Nephron progenitor cell (in vitro differentiated cells): ENCODE results near the gene MYO5A.

ENCODE experiments used
- DNase-seq: peaks from one replicate; pipeline ENCODE4 v3.0.0; 2021
- H3K27ac Mint-ChIP-seq: 2 replicates; pipeline ENCODE4 v1.8.0; 2021; ENCODE audit warnings: mild to moderate bottlenecking, moderate library complexity, mixed read lengths
- H3K27me3 Mint-ChIP-seq: 2 replicates; pipeline ENCODE4 v1.8.0; 2021; ENCODE audit warnings: mild to moderate bottlenecking, low read depth, mixed read lengths; ENCODE audit not compliant: poor library complexity
- H3K36me3 Mint-ChIP-seq: 2 replicates; pipeline ENCODE4 v1.8.0; 2021; ENCODE audit warnings: low read depth, mixed read lengths
- H3K4me1 Mint-ChIP-seq: 2 replicates; pipeline ENCODE4 v1.8.0; 2021; ENCODE audit warnings: mixed read lengths
- H3K4me3 Mint-ChIP-seq: 2 replicates; pipeline ENCODE4 v1.8.0; 2021; ENCODE audit warnings: mild to moderate bottlenecking, moderate library complexity, mixed read lengths
- H3K9me3 Mint-ChIP-seq: 2 replicates; pipeline ENCODE4 v1.8.0; 2021; ENCODE audit warnings: mild to moderate bottlenecking, moderate library complexity, mixed read lengths
- TF ChIP-seq, protein P1 (sequence below): fragments of 200-600 bp; sonication (generic); IDR thresholded peaks from 2 replicates; pipeline ENCODE4 v1.5.0; 2021; ENCODE audit warnings: antibody characterized with exemption

MYO5A gene

DNA sequence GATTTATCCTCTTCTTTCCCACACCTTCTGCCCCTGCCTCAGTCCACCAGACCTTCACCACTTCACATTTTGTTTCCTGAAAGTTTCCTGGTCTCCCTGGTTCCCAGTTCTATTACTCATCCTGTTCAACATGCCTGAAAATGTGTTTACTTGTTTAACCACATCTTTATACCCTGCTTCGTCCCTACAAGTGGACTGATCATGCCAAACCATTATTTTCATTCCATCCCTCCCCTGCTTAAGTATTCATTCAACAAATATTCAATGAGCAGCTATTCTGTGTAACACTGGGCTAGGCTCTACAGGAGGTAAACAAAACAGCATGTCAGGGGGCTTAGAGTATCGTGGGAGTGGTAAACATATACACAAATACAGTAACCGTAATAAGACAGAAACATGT, 5.5 kb downstream of the MYO5A start:
- Mint-ChIP-seq H3K27ac (no peak overlapping the region), H3K4me3 (no peak overlapping the region), H3K9me3 (no peaks in the 10 kb centered on the region), H3K4me1 (no peaks in the 10 kb centered on the region), H3K27me3 (peaks cover 46% of the 10 kb centered on the region), H3K36me3 (no peaks in the 10 kb centered on the region)
- TF ChIP-seq, protein P1, sequence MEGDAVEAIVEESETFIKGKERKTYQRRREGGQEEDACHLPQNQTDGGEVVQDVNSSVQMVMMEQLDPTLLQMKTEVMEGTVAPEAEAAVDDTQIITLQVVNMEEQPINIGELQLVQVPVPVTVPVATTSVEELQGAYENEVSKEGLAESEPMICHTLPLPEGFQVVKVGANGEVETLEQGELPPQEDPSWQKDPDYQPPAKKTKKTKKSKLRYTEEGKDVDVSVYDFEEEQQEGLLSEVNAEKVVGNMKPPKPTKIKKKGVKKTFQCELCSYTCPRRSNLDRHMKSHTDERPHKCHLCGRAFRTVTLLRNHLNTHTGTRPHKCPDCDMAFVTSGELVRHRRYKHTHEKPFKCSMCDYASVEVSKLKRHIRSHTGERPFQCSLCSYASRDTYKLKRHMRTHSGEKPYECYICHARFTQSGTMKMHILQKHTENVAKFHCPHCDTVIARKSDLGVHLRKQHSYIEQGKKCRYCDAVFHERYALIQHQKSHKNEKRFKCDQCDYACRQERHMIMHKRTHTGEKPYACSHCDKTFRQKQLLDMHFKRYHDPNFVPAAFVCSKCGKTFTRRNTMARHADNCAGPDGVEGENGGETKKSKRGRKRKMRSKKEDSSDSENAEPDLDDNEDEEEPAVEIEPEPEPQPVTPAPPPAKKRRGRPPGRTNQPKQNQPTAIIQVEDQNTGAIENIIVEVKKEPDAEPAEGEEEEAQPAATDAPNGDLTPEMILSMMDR: no peak
- no peak for DNase-seq

DNA sequence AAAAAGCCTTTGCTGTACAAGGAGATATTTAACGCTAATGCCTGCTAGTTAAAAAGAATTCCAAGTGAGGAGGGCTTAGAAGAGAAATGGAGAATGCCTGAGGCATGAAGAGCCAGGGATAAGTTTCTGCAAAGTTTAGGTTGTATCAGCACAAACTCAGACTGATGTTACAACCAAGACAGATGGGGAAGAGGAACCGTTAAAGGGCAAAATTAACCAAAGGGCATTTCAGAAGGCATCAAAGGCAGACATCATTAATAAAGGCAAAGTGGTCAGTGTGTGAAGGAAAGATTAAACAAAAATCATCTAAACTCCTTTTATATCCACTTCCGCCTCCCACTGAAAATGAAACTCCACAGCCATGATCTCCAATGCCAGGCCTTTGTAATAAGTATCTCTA, 7.0 kb downstream of the MYO5A start:
- Mint-ChIP-seq H3K4me3 (no peak overlapping the region), H3K36me3 (no peaks in the 10 kb centered on the region), H3K4me1 (no peaks in the 10 kb centered on the region), H3K9me3 (no peaks in the 10 kb centered on the region), H3K27ac (no peak overlapping the region), H3K27me3 (peaks cover 34% of the 10 kb centered on the region)
- no peak for DNase-seq
- TF ChIP-seq, protein P1: no peak

DNA sequence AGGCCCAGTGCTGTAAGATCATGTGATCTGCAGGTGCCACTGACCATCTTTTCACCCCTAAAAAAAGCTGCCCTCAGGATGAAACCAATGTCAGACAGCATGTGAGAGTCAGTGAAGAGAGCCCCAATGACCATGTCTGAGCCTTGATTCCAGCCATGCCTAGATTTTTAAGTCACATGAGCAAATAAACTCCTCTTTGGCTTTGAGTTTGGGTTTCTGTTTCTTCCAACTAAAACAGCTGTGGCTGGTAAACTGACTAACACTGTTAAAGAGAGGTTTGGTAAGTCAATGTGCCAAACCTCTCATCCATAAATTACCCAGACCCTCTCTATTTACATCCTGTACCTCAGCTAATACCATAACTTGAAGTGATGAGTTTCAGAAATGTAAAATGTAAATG, 8.3 kb downstream of the MYO5A start:
- DNase-seq: no peak
- H3K4me3 Mint-ChIP-seq: no peak overlapping the region
- H3K36me3 Mint-ChIP-seq: no peaks in the 10 kb centered on the region
- no peaks in the 10 kb centered on the region for H3K4me1 Mint-ChIP-seq
- TF ChIP-seq, protein P1: no peak
- no peaks in the 10 kb centered on the region for H3K9me3 Mint-ChIP-seq
- no peak overlapping the region for H3K27ac Mint-ChIP-seq
- H3K27me3 Mint-ChIP-seq: peaks cover 21% of the 10 kb centered on the region

DNA sequence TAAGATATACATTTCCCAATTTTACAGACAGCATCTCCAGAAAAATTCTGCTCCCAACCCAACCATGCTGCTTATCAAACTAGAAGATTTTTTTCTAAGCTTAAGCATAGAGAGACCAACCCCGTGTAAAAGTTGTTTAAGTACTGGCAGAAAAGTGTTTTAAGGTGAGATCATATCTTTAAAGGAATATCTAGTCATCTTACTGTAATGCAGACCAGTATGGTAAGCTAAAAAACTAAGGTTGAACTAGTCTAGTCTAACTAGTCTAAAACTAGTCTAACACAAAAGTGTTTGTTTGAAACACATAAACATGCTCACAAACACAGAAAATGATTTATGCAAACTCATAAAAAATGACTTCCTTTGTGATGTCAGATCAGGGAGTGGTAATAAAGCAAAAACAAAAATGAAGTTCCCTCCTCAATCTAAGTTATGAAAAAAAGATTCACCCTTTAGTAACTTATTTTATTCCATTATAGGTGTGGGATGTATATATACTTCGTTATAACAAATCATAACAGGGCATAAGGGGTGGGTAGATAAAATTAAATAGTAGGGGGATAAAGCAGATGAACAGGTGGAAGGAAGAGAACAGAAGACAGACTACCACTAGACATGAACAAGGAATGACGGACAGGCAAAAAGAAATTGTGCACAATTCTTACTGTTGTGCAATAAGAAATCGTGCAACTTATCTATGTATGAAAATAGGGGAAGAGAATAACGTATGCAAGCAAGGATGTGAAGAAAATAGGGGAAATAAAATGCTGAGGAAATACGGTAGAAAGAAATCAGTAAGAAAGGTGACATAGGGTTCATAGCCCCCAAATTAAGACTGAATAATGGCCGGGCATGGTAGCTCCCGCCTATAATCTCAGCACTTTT, 10.0 kb downstream of the MYO5A start:
- Mint-ChIP-seq H3K27ac (no peak overlapping the region), H3K4me3 (no peak overlapping the region), H3K4me1 (no peaks in the 10 kb centered on the region), H3K27me3 (peaks cover 17% of the 10 kb centered on the region), H3K36me3 (no peaks in the 10 kb centered on the region), H3K9me3 (no peaks in the 10 kb centered on the region)
- no peak for DNase-seq
- TF ChIP-seq, protein P1: no peak

DNA sequence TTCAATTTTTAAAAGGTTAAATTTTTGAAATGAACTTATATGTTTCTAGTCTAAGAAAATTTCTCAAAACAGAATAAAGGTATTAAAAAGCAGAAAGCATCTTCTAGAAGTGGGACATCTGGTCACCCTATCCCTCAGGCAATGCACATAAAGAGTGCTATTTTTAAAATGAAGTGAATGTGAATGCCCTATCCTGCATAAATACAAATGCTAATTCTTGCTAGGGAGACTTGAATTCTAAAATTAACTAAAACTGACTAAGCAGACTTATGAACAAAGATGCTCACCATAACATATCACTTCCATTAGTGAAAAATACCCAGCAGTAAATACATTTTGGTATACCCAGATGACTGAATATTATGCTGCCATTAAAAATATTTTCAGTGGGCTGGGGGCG, 11.7 kb downstream of the MYO5A start:
- no peaks in the 10 kb centered on the region for H3K36me3 Mint-ChIP-seq
- no peak overlapping the region for H3K27ac Mint-ChIP-seq
- H3K9me3 Mint-ChIP-seq: no peaks in the 10 kb centered on the region
- peaks cover 4% of the 10 kb centered on the region for H3K27me3 Mint-ChIP-seq
- TF ChIP-seq, protein P1: no peak
- DNase-seq: no peak
- H3K4me1 Mint-ChIP-seq: no peaks in the 10 kb centered on the region
- no peak overlapping the region for H3K4me3 Mint-ChIP-seq

DNA sequence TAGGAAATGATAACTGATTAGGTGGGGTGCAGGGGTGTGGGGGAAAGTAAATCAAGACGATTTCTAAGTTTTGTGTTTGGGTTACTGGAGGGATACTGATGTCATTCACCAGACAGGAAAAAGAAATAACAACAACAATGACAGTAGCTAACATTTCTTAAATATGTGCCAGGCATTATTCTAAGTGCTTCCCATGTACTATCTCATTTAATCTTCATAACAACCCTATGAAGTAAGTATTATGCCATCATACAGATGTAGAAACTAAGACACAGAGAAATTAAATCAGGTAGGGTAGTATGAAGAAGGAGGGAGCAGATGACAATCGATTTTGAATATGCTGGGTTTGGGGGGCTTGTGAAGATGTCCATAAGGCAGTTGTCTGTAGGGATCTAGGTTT, 13.3 kb downstream of the MYO5A start:
- no peak for DNase-seq

More for the DNA sequence above, 13.3 kb downstream of the MYO5A start:
- Mint-ChIP-seq H3K9me3 (no peaks in the 10 kb centered on the region), H3K36me3 (no peaks in the 10 kb centered on the region), H3K4me3 (no peak overlapping the region), H3K27me3 (peaks cover 4% of the 10 kb centered on the region), H3K4me1 (no peaks in the 10 kb centered on the region), H3K27ac (no peak overlapping the region)
- TF ChIP-seq, protein P1: no peak
